PFSK-1 (cell line): ENCODE measurements around the gene SLC46A2.

Source experiments
- POLR2AphosphoS5 ChIP-seq: IDR thresholded peaks from 2 replicates; pipeline ENCODE4 v1.6.1; 2012; ENCODE audit warnings: low read depth, mild to moderate bottlenecking, control low read depth, low read length, moderate library complexity
- SIN3A ChIP-seq: IDR thresholded peaks from 2 replicates; pipeline ENCODE4 v1.6.1; 2012; ENCODE audit warnings: mild to moderate bottlenecking, low read length, moderate library complexity, borderline replicate concordance; ENCODE audit not compliant: insufficient read depth
- TAF1 ChIP-seq: IDR thresholded peaks from 2 replicates; pipeline ENCODE4 v1.6.1; 2012; ENCODE audit warnings: low read length, control low read depth, borderline replicate concordance; ENCODE audit not compliant: insufficient read depth
- TF ChIP-seq, protein P1 (sequence below), 2 experiments: IDR thresholded peaks; 2 replicates each; pipeline versions ENCODE4 v1.6.1 to v1.8.0; 2011 to 2012; ENCODE audit warnings: low read depth in 2 of 2, low read length in 2 of 2, control low read depth in 1 of 2, inconsistent platforms in 1 of 2, mild to moderate bottlenecking in 1 of 2, moderate library complexity in 1 of 2; ENCODE audit not compliant: insufficient read depth in 1 of 2

DNA sequence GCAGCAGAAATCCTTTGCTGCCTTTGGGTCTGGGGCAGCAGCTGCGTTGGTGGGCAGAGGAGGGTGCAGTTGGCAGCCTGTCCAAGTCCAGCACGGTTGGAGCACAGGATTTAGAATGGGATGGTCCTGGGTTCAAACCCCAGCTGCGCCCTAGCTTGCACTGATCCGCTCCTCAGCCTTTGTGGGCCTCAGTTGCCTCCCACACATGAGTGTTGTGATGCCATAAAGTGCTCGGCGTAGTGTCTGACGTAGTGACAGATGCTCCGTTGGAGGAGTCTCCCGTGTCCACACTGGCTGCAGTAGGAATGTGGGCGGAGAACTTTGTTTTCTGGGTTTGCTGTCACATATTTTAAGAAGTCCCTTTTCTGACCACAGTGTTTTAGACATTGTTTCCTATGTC, 36.0 kb downstream of the SLC46A2 start:
- no peak for TF ChIP-seq SIN3A
- TF ChIP-seq POLR2AphosphoS5 = no peak
- TF ChIP-seq, protein P1, sequence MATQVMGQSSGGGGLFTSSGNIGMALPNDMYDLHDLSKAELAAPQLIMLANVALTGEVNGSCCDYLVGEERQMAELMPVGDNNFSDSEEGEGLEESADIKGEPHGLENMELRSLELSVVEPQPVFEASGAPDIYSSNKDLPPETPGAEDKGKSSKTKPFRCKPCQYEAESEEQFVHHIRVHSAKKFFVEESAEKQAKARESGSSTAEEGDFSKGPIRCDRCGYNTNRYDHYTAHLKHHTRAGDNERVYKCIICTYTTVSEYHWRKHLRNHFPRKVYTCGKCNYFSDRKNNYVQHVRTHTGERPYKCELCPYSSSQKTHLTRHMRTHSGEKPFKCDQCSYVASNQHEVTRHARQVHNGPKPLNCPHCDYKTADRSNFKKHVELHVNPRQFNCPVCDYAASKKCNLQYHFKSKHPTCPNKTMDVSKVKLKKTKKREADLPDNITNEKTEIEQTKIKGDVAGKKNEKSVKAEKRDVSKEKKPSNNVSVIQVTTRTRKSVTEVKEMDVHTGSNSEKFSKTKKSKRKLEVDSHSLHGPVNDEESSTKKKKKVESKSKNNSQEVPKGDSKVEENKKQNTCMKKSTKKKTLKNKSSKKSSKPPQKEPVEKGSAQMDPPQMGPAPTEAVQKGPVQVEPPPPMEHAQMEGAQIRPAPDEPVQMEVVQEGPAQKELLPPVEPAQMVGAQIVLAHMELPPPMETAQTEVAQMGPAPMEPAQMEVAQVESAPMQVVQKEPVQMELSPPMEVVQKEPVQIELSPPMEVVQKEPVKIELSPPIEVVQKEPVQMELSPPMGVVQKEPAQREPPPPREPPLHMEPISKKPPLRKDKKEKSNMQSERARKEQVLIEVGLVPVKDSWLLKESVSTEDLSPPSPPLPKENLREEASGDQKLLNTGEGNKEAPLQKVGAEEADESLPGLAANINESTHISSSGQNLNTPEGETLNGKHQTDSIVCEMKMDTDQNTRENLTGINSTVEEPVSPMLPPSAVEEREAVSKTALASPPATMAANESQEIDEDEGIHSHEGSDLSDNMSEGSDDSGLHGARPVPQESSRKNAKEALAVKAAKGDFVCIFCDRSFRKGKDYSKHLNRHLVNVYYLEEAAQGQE (IDR thresholded peaks at IDR 0.05; ENCODE audit: insufficient read depth in 1 of 2, low read depth in 2 of 2, low read length in 2 of 2) = no peak
- no peak for TF ChIP-seq TAF1
